Measurements from ENCODE around the gene PFDN1. TPM values are rescaled to one million over a fixed set of nuclear protein-coding genes. Genes with fewer than 3 reads are reported as not detected.

Gene PFDN1
- total RNA-seq, 1 experiment from 2014 or later = 54.4 TPM

GRCh38 chr5:140303966-140304365, 1.1 kb upstream of the PFDN1 start:
- Histone ChIP-seq H3K36me3 (ENCODE audit: control insufficient read depth, insufficient read depth, low read length) (peaks cover 5% of the 10 kb centered on the region; the same call in 1 of the 2 replicates), H3K4me1 (ENCODE audit: control insufficient read depth, insufficient read depth, low read length) (peaks cover 17% of the 10 kb centered on the region), H3K9me3 (ENCODE audit: control insufficient read depth, insufficient read depth, low read depth, low read length) (no peaks in the 10 kb centered on the region), H3K27me3 (ENCODE audit: control insufficient read depth, insufficient read depth, low read length) (no peaks in the 10 kb centered on the region), H3K4me3 (ENCODE audit: low read depth in 2 of 2, low read length in 2 of 2) (no peak overlapping the region), H3K27ac (ENCODE audit: low read length) (peak overlapping the region; percentile 97; the same call in 1 of the 2 replicates)
- CTCF ChIA-PET = interaction anchor here (0.7 kb wide), 3 partner anchors 17 to 48 kb away, joined by 3 to 8 read pairs (median 7); no protein-coding TSS in a partner anchor
- TF ChIP-seq TCF7L2 (IDR thresholded peaks at IDR 0.05; ENCODE audit: low read depth, low read length) (no peak), POLR2AphosphoS5 (IDR thresholded peaks at IDR 0.05; ENCODE audit: low read depth, low read length) (no peak), CTCF (IDR thresholded peaks at IDR 0.05) (no peak), SIN3A (IDR thresholded peaks at IDR 0.05; ENCODE audit: borderline replicate concordance, insufficient read depth, low read depth, low read length) (no peak), REST (IDR thresholded peaks at IDR 0.05; ENCODE audit: insufficient read depth in 1 of 2, low read depth in 2 of 2, low read length in 1 of 2) (no peak)
- POLR2A ChIA-PET = no interaction called here
- ATAC-seq (no peak), DNase-seq (ENCODE audit: low read depth, low spot score) (no peak)
- in situ Hi-C loops (cut with HindIII; ENCODE audit: low pct_unique_long_range_greater_than_20kb, low sequenced_read_pairs) = no loop called here
- intact Hi-C loops (cut with micrococcal nuclease; ENCODE audit: unreplicated experiment) = loop anchor here (2.0 kb wide), 1 partner anchor 43 kb away; the partner anchor contains the start of gene HBEGF
- no TSS peak for BruUV-seq (replicated peaks)

- no peak overlapping the region for H3K27ac ChIP-seq (ENCODE audit: low read length)
- intact Hi-C loops (cut with micrococcal nuclease; ENCODE audit: unreplicated experiment) = no loop called here
- POLR2A ChIA-PET = no interaction called here
These were observed 1.8 kb downstream of the PFDN1 start for GRCh38 chr5:140301136-140301535.

More at GRCh38 chr5:140301136-140301535, 1.8 kb downstream of the PFDN1 start:
- no peaks in the 10 kb centered on the region for H3K9me3 ChIP-seq (ENCODE audit: control insufficient read depth, insufficient read depth, low read depth, low read length)
- peaks cover 5% of the 10 kb centered on the region; the same call in 1 of the 2 replicates for H3K36me3 ChIP-seq (ENCODE audit: control insufficient read depth, insufficient read depth, low read length)
- no peak for DNase-seq (ENCODE audit: low read depth, low spot score)
- CTCF ChIA-PET = no interaction called here
- no peaks in the 10 kb centered on the region for H3K27me3 ChIP-seq (ENCODE audit: control insufficient read depth, insufficient read depth, low read length)
- ATAC-seq = no peak
- H3K4me1 ChIP-seq (ENCODE audit: control insufficient read depth, insufficient read depth, low read length) = peaks cover 34% of the 10 kb centered on the region
- no peak overlapping the region for H3K4me3 ChIP-seq (ENCODE audit: low read depth in 2 of 2, low read length in 2 of 2)
- TF ChIP-seq POLR2AphosphoS5 (IDR thresholded peaks at IDR 0.05; ENCODE audit: low read depth, low read length) (no peak), REST (IDR thresholded peaks at IDR 0.05; ENCODE audit: insufficient read depth in 1 of 2, low read depth in 2 of 2, low read length in 1 of 2) (no peak), SIN3A (IDR thresholded peaks at IDR 0.05; ENCODE audit: borderline replicate concordance, insufficient read depth, low read depth, low read length) (no peak), CTCF (IDR thresholded peaks at IDR 0.05) (no peak), TCF7L2 (IDR thresholded peaks at IDR 0.05; ENCODE audit: low read depth, low read length) (no peak)
- BruUV-seq (replicated peaks) = no TSS peak
- in situ Hi-C loops (cut with HindIII; ENCODE audit: low pct_unique_long_range_greater_than_20kb, low sequenced_read_pairs) = no loop called here
